ENCODE measurements around the gene GRK5. TPM values are rescaled to one million over a fixed set of nuclear protein-coding genes. Genes with fewer than 3 reads are reported as not detected.

GRK5 gene
- total and polyA plus RNA-seq, 2 donors from 2014 or later = 7.3 to 18.7 TPM

GRCh38 chr10:119478811-119479341, 271.5 kb downstream of the GRK5 start:
- FAIRE-seq (no peak), DNase-seq (peak in 1 of 5 donors; percentile 34)
- Histone ChIP-seq H3K9ac (ENCODE audit: low read length in 3 of 3) (no peak overlapping the region), H3K9me3 (ENCODE audit: control insufficient read depth in 2 of 3, insufficient read depth in 1 of 3, low read length in 3 of 3) (no peaks in the 10 kb centered on the region), H3K4me1 (ENCODE audit: control insufficient read depth in 2 of 3, insufficient read depth in 2 of 3, low read depth in 1 of 3, low read length in 3 of 3) (no peaks in the 10 kb centered on the region), H3K4me3 (ENCODE audit: low read length in 3 of 3) (no peak overlapping the region), H3K27me3 (ENCODE audit: control insufficient read depth, insufficient read depth, low read length) (no peaks in the 10 kb centered on the region), H3K36me3 (ENCODE audit: control insufficient read depth in 2 of 3, insufficient read depth in 3 of 3, low read length in 3 of 3) (no peaks in the 10 kb centered on the region), H3K27ac (ENCODE audit: low read depth in 2 of 2, low read length in 2 of 2) (no peak overlapping the region)
- intact Hi-C loops (cut with DNase I) = no loop called here
- TF ChIP-seq CTCF (IDR thresholded peaks at IDR 0.05; ENCODE audit: borderline replicate concordance, extremely low read depth, insufficient read depth) = no peak

DNA sequence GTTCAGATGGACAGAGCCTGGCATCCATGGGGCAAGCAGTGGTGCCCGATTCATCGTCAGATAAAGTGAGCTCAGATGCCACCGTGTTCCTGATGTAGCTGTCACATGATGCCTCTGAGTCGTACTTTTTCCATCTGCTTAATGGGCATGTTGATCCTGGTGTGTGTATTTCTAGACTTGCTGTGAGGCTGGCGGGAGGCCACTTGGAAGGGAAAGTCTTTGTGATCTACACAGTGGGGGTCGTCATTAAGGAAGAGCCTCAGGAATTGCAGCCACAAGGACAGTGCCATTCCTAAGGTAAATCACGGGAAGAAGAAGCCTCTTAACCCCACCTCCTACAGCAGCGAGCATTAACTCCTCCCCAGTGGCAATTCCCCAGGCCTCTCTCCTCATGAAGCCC, 272.2 kb downstream of the GRK5 start:
- no peak for DNase-seq
- no peaks in the 10 kb centered on the region for H3K9me3 ChIP-seq (ENCODE audit: control insufficient read depth in 2 of 3, insufficient read depth in 1 of 3, low read length in 3 of 3)
- intact Hi-C loops (cut with DNase I) = no loop called here
- no peak overlapping the region for H3K4me3 ChIP-seq (ENCODE audit: low read length in 3 of 3)
- no peak overlapping the region for H3K27ac ChIP-seq (ENCODE audit: low read depth in 2 of 2, low read length in 2 of 2)
- FAIRE-seq = no peak
- H3K27me3 ChIP-seq (ENCODE audit: control insufficient read depth, insufficient read depth, low read length) = no peaks in the 10 kb centered on the region
- no peaks in the 10 kb centered on the region for H3K36me3 ChIP-seq (ENCODE audit: control insufficient read depth in 2 of 3, insufficient read depth in 3 of 3, low read length in 3 of 3)
- TF ChIP-seq CTCF (IDR thresholded peaks at IDR 0.05; ENCODE audit: borderline replicate concordance, extremely low read depth, insufficient read depth) = no peak
- no peak overlapping the region for H3K9ac ChIP-seq (ENCODE audit: low read length in 3 of 3)
- H3K4me1 ChIP-seq (ENCODE audit: control insufficient read depth in 2 of 3, insufficient read depth in 2 of 3, low read depth in 1 of 3, low read length in 3 of 3) = no peaks in the 10 kb centered on the region

GRCh38 chr10:119480667-119481066, 273.3 kb downstream of the GRK5 start:
- Histone ChIP-seq H3K4me1 (ENCODE audit: control insufficient read depth in 2 of 3, insufficient read depth in 2 of 3, low read depth in 1 of 3, low read length in 3 of 3) (no peaks in the 10 kb centered on the region), H3K36me3 (ENCODE audit: control insufficient read depth in 2 of 3, insufficient read depth in 3 of 3, low read length in 3 of 3) (no peaks in the 10 kb centered on the region), H3K27ac (ENCODE audit: low read depth in 2 of 2, low read length in 2 of 2) (no peak overlapping the region), H3K9me3 (ENCODE audit: control insufficient read depth in 2 of 3, insufficient read depth in 1 of 3, low read length in 3 of 3) (no peaks in the 10 kb centered on the region), H3K27me3 (ENCODE audit: control insufficient read depth, insufficient read depth, low read length) (no peaks in the 10 kb centered on the region), H3K4me3 (ENCODE audit: low read length in 3 of 3) (no peak overlapping the region), H3K9ac (ENCODE audit: low read length in 3 of 3) (no peak overlapping the region)
- FAIRE-seq (no peak), DNase-seq (peak in 1 of 5 donors; percentile 53)
- TF ChIP-seq CTCF (IDR thresholded peaks at IDR 0.05; ENCODE audit: borderline replicate concordance, extremely low read depth, insufficient read depth) = no peak
- intact Hi-C loops (cut with DNase I) = no loop called here
